HFF-Myc (cell line): ENCODE results near the gene RPTOR.

ENCODE experiments used
- DNase-seq: peaks from one replicate; pipeline ENCODE4 v3.0.0-alpha.2; 2011; ENCODE audit warnings: low read depth; ENCODE audit errors: extremely low read depth
- H3K4me3 ChIP-seq: replicated peaks from 2 replicates; pipeline ENCODE4 v1.5.1; 2011; ENCODE audit warnings: low read depth, mild to moderate bottlenecking, control low read depth, low read length
- TF ChIP-seq, protein P1 (sequence below): IDR thresholded peaks from 2 replicates; pipeline ENCODE4 v1.5.1; 2012; ENCODE audit warnings: mild to moderate bottlenecking, low read depth, low read length, control low read depth; ENCODE audit errors: missing control alignments

RPTOR gene

DNA sequence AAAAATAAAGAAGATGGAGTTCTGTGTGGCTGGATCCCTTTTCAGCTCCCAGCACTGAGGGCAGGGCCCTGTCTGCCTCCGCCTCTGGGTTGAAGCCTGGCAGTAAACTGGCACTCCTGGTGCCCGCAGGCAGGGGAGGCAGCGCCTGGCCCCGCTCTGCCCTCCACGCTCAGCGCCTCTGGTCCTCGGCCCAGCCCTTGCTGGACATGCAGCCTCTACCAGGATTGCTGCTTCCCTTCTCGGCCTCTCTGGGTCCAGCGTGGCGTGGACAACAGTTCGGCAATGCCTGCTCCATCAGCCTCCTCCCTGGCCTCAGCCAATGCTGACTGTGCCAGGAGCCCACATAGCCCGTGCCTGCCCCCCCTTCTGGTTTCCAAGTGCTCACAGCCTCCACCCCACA is 362.6 kb downstream of the RPTOR start:
- DNase-seq: no peak
- H3K4me3 ChIP-seq: no peak overlapping the region
- TF ChIP-seq, protein P1, sequence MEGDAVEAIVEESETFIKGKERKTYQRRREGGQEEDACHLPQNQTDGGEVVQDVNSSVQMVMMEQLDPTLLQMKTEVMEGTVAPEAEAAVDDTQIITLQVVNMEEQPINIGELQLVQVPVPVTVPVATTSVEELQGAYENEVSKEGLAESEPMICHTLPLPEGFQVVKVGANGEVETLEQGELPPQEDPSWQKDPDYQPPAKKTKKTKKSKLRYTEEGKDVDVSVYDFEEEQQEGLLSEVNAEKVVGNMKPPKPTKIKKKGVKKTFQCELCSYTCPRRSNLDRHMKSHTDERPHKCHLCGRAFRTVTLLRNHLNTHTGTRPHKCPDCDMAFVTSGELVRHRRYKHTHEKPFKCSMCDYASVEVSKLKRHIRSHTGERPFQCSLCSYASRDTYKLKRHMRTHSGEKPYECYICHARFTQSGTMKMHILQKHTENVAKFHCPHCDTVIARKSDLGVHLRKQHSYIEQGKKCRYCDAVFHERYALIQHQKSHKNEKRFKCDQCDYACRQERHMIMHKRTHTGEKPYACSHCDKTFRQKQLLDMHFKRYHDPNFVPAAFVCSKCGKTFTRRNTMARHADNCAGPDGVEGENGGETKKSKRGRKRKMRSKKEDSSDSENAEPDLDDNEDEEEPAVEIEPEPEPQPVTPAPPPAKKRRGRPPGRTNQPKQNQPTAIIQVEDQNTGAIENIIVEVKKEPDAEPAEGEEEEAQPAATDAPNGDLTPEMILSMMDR: no peak

DNA sequence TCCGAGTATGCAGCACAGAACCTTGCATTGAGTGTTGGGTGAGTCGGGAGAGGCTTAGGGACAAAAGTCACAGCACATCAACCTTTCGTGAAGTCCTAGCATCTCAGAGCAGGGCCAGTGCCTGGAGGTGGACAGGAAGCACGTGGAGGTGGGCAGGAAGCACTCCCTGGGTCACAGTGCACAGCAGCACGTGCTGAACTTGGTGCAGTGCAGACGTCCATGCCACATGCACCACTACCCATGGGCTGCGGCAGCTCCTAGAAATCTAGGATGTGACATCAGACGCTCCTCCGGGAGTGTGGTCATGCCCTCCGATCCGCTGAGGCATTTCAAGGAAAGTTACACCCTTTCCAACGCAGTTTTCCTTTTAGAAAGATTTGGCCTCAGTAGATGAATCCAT is 363.6 kb downstream of the RPTOR start:
- H3K4me3 ChIP-seq: no peak overlapping the region
- TF ChIP-seq, protein P1: no peak
- no peak for DNase-seq

DNA sequence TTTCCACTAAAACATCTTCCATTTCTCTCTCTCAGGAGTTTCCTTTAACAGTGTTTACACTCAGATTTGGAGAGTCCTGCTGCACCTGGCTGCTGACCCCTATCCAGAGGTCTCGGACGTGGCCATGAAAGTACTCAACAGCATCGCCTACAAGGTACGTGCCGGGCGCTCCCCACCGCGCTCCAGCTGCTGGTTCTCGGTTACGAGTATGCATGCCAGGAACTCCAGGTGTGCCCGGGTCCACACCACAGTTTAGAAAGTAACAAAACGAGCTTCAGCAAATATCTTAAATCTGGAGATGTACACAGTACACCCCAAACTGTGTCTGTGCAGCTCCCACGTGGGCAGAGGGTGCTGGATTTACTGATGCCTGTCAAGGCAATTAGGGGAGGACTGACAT is 364.1 kb downstream of the RPTOR start:
- DNase-seq: no peak
- H3K4me3 ChIP-seq: no peak overlapping the region

DNA sequence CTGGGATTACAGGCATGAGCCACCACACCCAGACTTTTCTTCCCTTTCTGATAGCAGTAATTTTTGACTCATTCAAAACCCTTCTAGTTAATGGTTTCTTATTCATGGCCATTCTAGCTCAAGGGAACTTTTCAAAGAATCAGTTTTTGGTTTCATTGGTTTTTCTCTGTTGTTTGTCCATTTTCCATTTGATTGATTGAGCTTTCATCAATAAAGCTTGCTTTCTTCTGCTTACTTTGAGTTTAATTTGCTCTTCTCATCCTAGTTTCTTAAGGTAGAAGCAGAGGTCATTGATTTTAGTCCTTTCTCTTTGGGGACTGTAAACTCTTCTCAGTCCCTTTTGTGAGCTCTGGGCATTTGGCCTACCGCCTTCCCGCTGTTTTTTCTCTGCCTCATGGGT is 365.0 kb downstream of the RPTOR start:
- TF ChIP-seq, protein P1: no peak
- DNase-seq: no peak
- no peak overlapping the region for H3K4me3 ChIP-seq

More for the DNA sequence above, 364.1 kb downstream of the RPTOR start:
- TF ChIP-seq, protein P1: no peak

DNA sequence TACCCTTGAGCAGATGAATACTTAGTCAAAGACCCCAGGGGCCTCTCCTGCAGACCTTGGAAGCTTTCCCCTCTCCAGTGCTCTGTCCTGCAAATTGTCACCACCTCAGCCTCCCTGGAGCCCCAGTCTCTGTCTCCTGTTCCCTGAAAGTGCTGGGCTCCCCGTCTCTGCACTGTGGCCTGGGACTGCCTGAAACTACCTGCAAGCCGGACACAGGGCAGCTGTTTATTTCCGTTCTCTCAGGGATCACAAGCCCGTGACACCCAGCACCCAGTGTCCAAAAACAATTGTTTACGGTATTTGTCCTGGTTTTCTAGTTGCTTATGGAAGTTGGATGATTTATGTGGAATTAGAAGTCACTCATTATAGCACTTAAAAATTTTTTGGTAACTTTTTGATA is 365.4 kb downstream of the RPTOR start:
- TF ChIP-seq, protein P1: no peak
- H3K4me3 ChIP-seq: no peak overlapping the region
- no peak for DNase-seq

DNA sequence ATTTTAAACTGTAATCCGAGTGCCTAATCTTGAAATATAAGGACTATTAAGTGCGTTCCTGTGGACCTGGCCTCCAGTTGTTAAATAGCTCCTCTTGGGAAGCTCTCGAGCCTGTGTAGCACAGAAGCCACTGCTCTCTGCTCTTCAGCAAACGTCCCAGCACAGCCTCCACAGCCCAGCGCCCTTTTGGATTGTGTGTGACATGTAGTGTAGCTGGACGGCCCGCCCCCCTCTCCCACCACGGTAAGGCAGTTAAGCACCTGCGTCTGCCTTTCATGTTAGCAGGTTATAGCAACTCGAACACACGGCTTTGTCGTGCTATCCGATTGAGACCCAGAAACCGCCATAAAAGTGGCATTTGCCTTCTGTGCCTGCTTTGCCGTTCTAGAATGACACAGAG is 367.8 kb downstream of the RPTOR start:
- TF ChIP-seq, protein P1: no peak
- no peak overlapping the region for H3K4me3 ChIP-seq
- no peak for DNase-seq
